A549 treated with Mapracorat at 1 μM for 4 hours (cell line): ENCODE measurements around the gene OR2AT4. TPM values are rescaled to one million over a fixed set of nuclear protein-coding genes. Genes with fewer than 3 reads are reported as not detected.

Experiments
- total RNA-seq: library from RNA; stranded (reverse); fragments of 200-300 nt; extraction: Qiagen RNA extraction; gene quantifications from 5 replicates; pipeline ENCODE4 v1.2.3, GENCODE V29; 2022

OR2AT4 gene
- not detected in 5 replicates for total RNA-seq

GRCh38 chr11:75096456-75097172, at the start of gene OR2AT4:
Gene OR2AT4 (minus strand): TSS chr11:75096876.

Other genes starting within 250 kb of the OR2AT4 start
- 3.8 to 6.1 TPM (median 5.3 TPM) in 5 replicates for gene XRRA1, start 147.8 kb downstream of the OR2AT4 start, total RNA-seq
- gene SPCS2, start 147.6 kb downstream of the OR2AT4 start, total RNA-seq: 231 to 273 TPM (median 244 TPM) in 5 replicates
- gene NEU3, start 107.9 kb downstream of the OR2AT4 start, total RNA-seq: 2.1 to 4.5 TPM (median 3.9 TPM) in 5 replicates
- 2.9 to 3.9 TPM (median 3.5 TPM) in 5 replicates for gene SLCO2B1, start 54.2 kb upstream of the OR2AT4 start, total RNA-seq
- gene TPBGL, start 143.9 kb upstream of the OR2AT4 start, total RNA-seq: 0.08 to 0.27 TPM (median 0.17 TPM) in 5 replicates